HepG2 (cell line): ENCODE results near the gene RPTOR. TPM values are rescaled to one million over a fixed set of nuclear protein-coding genes. Genes with fewer than 3 reads are reported as not detected.

ENCODE experiments used
- AGO2 ChIP-seq: fragments of 200-400 bp; formaldehyde crosslinking; optimal IDR thresholded peaks from 2 replicates; pipeline ENCODE3; 2017; ENCODE audit warnings: mild to moderate bottlenecking, low read depth, low read length, moderate library complexity
- ATAD3A ChIP-seq: sonication (generic); formaldehyde crosslinking; IDR thresholded peaks from 2 replicates; pipeline ENCODE4 v1.4.0; 2020; ENCODE audit warnings: missing genetic modification reagents
- BCL6 ChIP-seq: IDR thresholded peaks from 2 replicates; pipeline ENCODE4 v1.6.1; 2016; ENCODE audit warnings: missing genetic modification reagents, missing compliant biosample characterization
- KLF15 ChIP-seq: sonication (generic); formaldehyde crosslinking; IDR thresholded peaks from 2 replicates; pipeline ENCODE4 v1.8.1; 2023; ENCODE audit warnings: borderline replicate concordance, mild to moderate bottlenecking, inconsistent platforms, missing genetic modification reagents, mixed read lengths
- KLF9 ChIP-seq: IDR thresholded peaks from 2 replicates; pipeline ENCODE4 v1.6.1; 2016; ENCODE audit warnings: low read depth
- NR2F6 ChIP-seq, 2 experiments: IDR thresholded peaks; 2 replicates each; pipeline ENCODE4 v1.6.1; 2016; ENCODE audit warnings: antibody characterized with exemption in 1 of 2, mild to moderate bottlenecking in 1 of 2
- PHF20 ChIP-seq: sonication (generic); formaldehyde crosslinking; IDR thresholded peaks from 2 replicates; pipeline ENCODE4 v1.5.0; 2020; ENCODE audit warnings: mild to moderate bottlenecking, missing genetic modification reagents
- PPARG ChIP-seq: conservative IDR thresholded peaks from 2 replicates; pipeline ENCODE4 v1.6.1; 2016; ENCODE audit warnings: missing biosample characterization, missing genetic modification reagents
- TEAD3 ChIP-seq: optimal IDR thresholded peaks from 2 replicates; pipeline ENCODE3; 2016; ENCODE audit warnings: borderline replicate concordance
- ZBTB20 ChIP-seq: sonication (generic); formaldehyde crosslinking; IDR thresholded peaks from 2 replicates; pipeline ENCODE4 v1.8.1; 2023; ENCODE audit warnings: missing genetic modification reagents, low read depth, mild to moderate bottlenecking, borderline replicate concordance
- ZFY ChIP-seq: sonication (generic); formaldehyde crosslinking; IDR thresholded peaks from 2 replicates; pipeline ENCODE4 v1.4.0; 2020; ENCODE audit warnings: missing genetic modification reagents
- ZNF33A ChIP-seq: sonication (generic); formaldehyde crosslinking; IDR thresholded peaks from 2 replicates; pipeline ENCODE4 v1.5.1; 2020; ENCODE audit warnings: missing genetic modification reagents, mild to moderate bottlenecking, moderate library complexity, borderline replicate concordance
- ZNF567 ChIP-seq: sonication (generic); formaldehyde crosslinking; IDR thresholded peaks from 2 replicates; pipeline ENCODE4 v1.8.1; 2023; ENCODE audit warnings: mild to moderate bottlenecking, missing genetic modification reagents, borderline replicate concordance
- ZNF614 ChIP-seq: IDR thresholded peaks from 2 replicates; pipeline ENCODE4 v1.6.1; 2018; ENCODE audit warnings: missing biosample characterization, missing genetic modification reagents, inconsistent platforms, borderline replicate concordance
- polyA plus RNA-seq, 8 experiments: library from polyadenylated mRNA; depleted of rRNA in 3 of 8; stranded (reverse) in 7 of 8; unstranded in 1 of 8; fragments of >200 nt; fragmentation: Illumina TruSeq in 4 of 8; extraction: Trizol in 4 of 8; gene quantifications; 2 replicates each; pipeline versions ENCODE4 v1.2.1 to v1.2.3, GENCODE V29; 2011 to 2016; ENCODE audit warnings: low read depth in 4 of 8, missing spikeins in 1 of 8, mixed read lengths in 1 of 8; ENCODE audit not compliant: insufficient read depth in 1 of 8
- total RNA-seq, 5 experiments: library from RNA; depleted of rRNA; stranded (reverse); fragments of >200 nt; fragmentation: Illumina TruSeq; extraction: Trizol; gene quantifications; 2 replicates each; pipeline ENCODE4 v1.2.3, GENCODE V29; 2016; ENCODE audit warnings: low read depth in 1 of 5
- TF ChIP-seq, protein P1 (sequence below): sonication (generic); formaldehyde crosslinking; IDR thresholded peaks from 2 replicates; pipeline ENCODE4 v1.4.0; 2020; ENCODE audit warnings: missing genetic modification reagents
- TF ChIP-seq, protein P2 (sequence below): sonication (generic); formaldehyde crosslinking; IDR thresholded peaks from 2 replicates; pipeline ENCODE4 v1.5.0; 2020; ENCODE audit warnings: mild to moderate bottlenecking, missing genetic modification reagents
- TF ChIP-seq, protein P3 (sequence below): sonication (generic); formaldehyde crosslinking; IDR thresholded peaks from 2 replicates; pipeline ENCODE4; 2020; ENCODE audit warnings: missing genetic modification reagents, mild to moderate bottlenecking, borderline replicate concordance

RPTOR gene
- total and polyA plus RNA-seq, 2 of the 13 experiments (the other 11 are each of a cell fraction or from before 2014, with no cell fraction given): 6.6 to 25.3 TPM

DNA sequence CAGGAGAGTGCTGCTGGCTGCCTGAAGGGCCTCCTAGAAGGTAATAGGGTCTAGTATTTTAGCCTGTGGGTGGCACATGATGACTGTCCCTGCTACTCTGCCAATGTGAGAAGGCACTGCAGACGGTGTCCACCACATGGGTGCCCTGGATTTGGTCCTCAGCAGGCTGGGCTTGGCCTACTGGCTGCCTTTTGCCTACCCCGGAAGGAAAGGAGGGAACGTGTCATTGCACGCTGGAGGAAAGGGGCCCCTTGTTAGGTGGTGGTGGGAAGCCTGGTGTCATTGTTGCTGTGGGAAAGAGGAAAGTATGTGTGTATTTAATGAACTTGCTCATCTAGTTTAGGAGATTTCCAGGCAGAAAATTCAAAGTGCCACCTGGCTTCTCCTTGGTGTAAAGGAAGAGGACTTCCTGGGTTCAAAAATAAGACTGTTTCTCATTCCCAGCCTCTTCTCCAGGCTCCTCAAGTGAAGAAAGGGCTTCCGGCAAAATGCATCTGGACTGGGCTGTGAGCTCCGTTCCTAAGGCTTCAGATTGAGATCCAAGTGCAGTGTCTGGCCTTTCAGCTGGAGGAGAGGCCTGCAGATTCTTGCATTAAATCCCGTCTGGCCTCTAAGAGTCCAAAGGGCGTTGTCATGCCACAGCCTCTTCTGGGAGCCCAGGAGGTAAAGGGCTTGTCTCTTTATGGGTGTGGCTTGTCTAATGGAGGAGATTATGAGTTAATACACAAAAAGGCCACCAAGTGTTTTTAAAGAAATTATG is 55.1 kb downstream of the RPTOR start (continued):
- TF ChIP-seq, protein P1, sequence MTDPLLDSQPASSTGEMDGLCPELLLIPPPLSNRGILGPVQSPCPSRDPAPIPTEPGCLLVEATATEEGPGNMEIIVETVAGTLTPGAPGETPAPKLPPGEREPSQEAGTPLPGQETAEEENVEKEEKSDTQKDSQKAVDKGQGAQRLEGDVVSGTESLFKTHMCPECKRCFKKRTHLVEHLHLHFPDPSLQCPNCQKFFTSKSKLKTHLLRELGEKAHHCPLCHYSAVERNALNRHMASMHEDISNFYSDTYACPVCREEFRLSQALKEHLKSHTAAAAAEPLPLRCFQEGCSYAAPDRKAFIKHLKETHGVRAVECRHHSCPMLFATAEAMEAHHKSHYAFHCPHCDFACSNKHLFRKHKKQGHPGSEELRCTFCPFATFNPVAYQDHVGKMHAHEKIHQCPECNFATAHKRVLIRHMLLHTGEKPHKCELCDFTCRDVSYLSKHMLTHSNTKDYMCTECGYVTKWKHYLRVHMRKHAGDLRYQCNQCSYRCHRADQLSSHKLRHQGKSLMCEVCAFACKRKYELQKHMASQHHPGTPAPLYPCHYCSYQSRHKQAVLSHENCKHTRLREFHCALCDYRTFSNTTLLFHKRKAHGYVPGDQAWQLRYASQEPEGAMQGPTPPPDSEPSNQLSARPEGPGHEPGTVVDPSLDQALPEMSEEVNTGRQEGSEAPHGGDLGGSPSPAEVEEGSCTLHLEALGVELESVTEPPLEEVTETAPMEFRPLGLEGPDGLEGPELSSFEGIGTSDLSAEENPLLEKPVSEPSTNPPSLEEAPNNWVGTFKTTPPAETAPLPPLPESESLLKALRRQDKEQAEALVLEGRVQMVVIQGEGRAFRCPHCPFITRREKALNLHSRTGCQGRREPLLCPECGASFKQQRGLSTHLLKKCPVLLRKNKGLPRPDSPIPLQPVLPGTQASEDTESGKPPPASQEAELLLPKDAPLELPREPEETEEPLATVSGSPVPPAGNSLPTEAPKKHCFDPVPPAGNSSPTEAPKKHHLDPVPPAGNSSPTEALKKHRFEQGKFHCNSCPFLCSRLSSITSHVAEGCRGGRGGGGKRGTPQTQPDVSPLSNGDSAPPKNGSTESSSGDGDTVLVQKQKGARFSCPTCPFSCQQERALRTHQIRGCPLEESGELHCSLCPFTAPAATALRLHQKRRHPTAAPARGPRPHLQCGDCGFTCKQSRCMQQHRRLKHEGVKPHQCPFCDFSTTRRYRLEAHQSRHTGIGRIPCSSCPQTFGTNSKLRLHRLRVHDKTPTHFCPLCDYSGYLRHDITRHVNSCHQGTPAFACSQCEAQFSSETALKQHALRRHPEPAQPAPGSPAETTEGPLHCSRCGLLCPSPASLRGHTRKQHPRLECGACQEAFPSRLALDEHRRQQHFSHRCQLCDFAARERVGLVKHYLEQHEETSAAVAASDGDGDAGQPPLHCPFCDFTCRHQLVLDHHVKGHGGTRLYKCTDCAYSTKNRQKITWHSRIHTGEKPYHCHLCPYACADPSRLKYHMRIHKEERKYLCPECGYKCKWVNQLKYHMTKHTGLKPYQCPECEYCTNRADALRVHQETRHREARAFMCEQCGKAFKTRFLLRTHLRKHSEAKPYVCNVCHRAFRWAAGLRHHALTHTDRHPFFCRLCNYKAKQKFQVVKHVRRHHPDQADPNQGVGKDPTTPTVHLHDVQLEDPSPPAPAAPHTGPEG: no peak
- TF ChIP-seq, protein P2, sequence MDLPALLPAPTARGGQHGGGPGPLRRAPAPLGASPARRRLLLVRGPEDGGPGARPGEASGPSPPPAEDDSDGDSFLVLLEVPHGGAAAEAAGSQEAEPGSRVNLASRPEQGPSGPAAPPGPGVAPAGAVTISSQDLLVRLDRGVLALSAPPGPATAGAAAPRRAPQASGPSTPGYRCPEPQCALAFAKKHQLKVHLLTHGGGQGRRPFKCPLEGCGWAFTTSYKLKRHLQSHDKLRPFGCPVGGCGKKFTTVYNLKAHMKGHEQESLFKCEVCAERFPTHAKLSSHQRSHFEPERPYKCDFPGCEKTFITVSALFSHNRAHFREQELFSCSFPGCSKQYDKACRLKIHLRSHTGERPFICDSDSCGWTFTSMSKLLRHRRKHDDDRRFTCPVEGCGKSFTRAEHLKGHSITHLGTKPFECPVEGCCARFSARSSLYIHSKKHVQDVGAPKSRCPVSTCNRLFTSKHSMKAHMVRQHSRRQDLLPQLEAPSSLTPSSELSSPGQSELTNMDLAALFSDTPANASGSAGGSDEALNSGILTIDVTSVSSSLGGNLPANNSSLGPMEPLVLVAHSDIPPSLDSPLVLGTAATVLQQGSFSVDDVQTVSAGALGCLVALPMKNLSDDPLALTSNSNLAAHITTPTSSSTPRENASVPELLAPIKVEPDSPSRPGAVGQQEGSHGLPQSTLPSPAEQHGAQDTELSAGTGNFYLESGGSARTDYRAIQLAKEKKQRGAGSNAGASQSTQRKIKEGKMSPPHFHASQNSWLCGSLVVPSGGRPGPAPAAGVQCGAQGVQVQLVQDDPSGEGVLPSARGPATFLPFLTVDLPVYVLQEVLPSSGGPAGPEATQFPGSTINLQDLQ: no peak
- no peak for TF ChIP-seq KLF15
- peak; percentile 87; the same call in 1 of the 2 replicates for TF ChIP-seq ZNF614 (CRISPR knock-in tag)
- no peak for TF ChIP-seq PHF20 (CRISPR knock-in tag)
- TF ChIP-seq ZBTB20: no peak
- no peak; the same call in 1 of the 2 replicates for TF ChIP-seq NR2F6 (IDR thresholded peaks at IDR 0.05)
- TF ChIP-seq NR2F6 (CRISPR knock-in tag; IDR thresholded peaks at IDR 0.05): 0 out of 2 replicates have a peak, but pooled peaks have one; percentile 12
- TF ChIP-seq ZNF567 (CRISPR knock-in tag): no peak
- TF ChIP-seq AGO2: no peak
- TF ChIP-seq KLF9: no peak
- TF ChIP-seq ZNF33A (CRISPR knock-in tag): no peak
- no peak for TF ChIP-seq ATAD3A (CRISPR knock-in tag)
- TF ChIP-seq BCL6 (CRISPR knock-in tag): 0 out of 2 replicates have a peak, but pooled peaks have one; percentile 19
- no peak for TF ChIP-seq PPARG (CRISPR knock-in tag)
- TF ChIP-seq ZFY (CRISPR knock-in tag): peak; percentile 68
- TF ChIP-seq, protein P3, sequence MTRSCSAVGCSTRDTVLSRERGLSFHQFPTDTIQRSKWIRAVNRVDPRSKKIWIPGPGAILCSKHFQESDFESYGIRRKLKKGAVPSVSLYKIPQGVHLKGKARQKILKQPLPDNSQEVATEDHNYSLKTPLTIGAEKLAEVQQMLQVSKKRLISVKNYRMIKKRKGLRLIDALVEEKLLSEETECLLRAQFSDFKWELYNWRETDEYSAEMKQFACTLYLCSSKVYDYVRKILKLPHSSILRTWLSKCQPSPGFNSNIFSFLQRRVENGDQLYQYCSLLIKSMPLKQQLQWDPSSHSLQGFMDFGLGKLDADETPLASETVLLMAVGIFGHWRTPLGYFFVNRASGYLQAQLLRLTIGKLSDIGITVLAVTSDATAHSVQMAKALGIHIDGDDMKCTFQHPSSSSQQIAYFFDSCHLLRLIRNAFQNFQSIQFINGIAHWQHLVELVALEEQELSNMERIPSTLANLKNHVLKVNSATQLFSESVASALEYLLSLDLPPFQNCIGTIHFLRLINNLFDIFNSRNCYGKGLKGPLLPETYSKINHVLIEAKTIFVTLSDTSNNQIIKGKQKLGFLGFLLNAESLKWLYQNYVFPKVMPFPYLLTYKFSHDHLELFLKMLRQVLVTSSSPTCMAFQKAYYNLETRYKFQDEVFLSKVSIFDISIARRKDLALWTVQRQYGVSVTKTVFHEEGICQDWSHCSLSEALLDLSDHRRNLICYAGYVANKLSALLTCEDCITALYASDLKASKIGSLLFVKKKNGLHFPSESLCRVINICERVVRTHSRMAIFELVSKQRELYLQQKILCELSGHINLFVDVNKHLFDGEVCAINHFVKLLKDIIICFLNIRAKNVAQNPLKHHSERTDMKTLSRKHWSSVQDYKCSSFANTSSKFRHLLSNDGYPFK (CRISPR knock-in tag): no peak
- TF ChIP-seq TEAD3 (CRISPR knock-in tag): peak; percentile 50
